ENCODE data around the gene ADGRB3. TPM values are rescaled to one million over a fixed set of nuclear protein-coding genes. Genes with fewer than 3 reads are reported as not detected.

ADGRB3 gene
- total RNA-seq, 1 experiment from 2014 or later: 3.6 TPM

DNA sequence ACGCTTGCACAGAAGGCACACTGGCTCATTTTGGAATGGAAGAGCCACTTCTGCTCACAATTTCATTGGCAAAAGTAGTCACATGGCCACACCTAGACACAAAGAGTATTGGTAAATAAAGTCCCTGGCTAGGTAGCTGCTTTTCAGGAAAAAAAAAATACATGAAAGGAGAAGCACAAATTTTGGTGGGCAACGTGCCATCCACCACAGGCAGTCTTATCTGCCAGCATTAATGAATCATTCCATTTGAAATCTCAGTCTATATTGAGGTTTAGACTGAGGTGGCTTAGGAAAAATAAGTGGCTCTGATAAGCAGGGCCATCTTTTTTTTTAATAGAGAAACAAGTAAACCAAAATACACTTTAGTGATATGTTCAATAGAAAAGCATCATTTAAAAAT is 44.3 kb downstream of the ADGRB3 start:
- in situ Hi-C loops (cut with HindIII; ENCODE audit: low pct_unique_long_range_greater_than_20kb, low sequenced_read_pairs): no loop called here
- DNase-seq (ENCODE audit: low read depth, low spot score): no peak

- in situ Hi-C loops (cut with HindIII; ENCODE audit: low pct_unique_long_range_greater_than_20kb, low sequenced_read_pairs): no loop called here
- no peak for DNase-seq (ENCODE audit: low read depth, low spot score)
Measured at GRCh38 chr6:68680264-68680663, 45.2 kb downstream of the ADGRB3 start.

- in situ Hi-C loops (cut with HindIII; ENCODE audit: low pct_unique_long_range_greater_than_20kb, low sequenced_read_pairs): no loop called here
- no peak for DNase-seq (ENCODE audit: low read depth, low spot score)
Measured at GRCh38 chr6:68689910-68690309, 54.8 kb downstream of the ADGRB3 start.

DNA sequence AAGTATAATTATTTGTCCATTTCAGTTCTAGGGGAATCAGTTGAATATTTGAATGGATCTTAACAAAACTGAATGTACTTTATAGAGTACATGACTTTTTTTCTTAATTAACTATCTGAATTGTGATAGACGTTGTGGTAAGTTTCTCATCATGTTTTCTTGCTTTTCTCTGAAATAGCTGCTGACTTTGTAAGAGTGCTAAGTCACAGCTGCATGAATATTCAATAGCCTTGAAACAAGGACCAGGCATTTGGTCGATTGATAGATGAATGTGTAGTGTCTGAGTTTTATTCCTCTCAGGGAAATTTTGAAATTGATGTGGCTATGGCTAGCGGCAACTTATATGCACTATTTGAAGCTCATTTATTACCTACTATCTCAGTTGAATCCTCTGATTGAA is 56.0 kb downstream of the ADGRB3 start:
- no peak for DNase-seq (ENCODE audit: low read depth, low spot score)
- in situ Hi-C loops (cut with HindIII; ENCODE audit: low pct_unique_long_range_greater_than_20kb, low sequenced_read_pairs): no loop called here

DNA sequence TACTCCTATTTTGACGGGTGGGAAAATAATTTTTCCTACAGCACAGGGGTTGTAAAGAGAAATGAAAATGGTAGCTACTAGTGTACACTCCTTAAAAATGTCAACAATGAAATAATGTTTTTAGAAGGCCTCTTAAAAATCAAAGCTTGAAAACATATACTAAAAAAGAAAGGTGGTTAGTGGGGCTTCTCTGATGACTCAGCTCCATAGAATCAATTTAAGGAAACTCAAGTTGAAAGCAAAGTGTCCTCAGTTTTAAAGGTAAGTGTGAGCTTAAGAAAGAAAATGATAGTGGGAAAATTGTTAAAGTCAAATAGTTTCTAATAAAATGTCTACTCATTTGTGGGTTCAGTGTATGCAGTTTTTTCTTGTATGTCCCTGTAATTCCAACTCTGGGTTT is 58.2 kb downstream of the ADGRB3 start:
- DNase-seq (ENCODE audit: low read depth, low spot score): no peak
- in situ Hi-C loops (cut with HindIII; ENCODE audit: low pct_unique_long_range_greater_than_20kb, low sequenced_read_pairs): no loop called here

- DNase-seq (ENCODE audit: low read depth, low spot score): no peak
- in situ Hi-C loops (cut with HindIII; ENCODE audit: low pct_unique_long_range_greater_than_20kb, low sequenced_read_pairs): no loop called here
Measured at GRCh38 chr6:68695403-68695802, 60.3 kb downstream of the ADGRB3 start.

GRCh38 chr6:68695838-68696237 is 60.8 kb downstream of the ADGRB3 start:
- in situ Hi-C loops (cut with HindIII; ENCODE audit: low pct_unique_long_range_greater_than_20kb, low sequenced_read_pairs): no loop called here

GRCh38 chr6:68697394-68697793 is 62.3 kb downstream of the ADGRB3 start:
- in situ Hi-C loops (cut with HindIII; ENCODE audit: low pct_unique_long_range_greater_than_20kb, low sequenced_read_pairs): no loop called here
- DNase-seq (ENCODE audit: low read depth, low spot score): no peak

More at GRCh38 chr6:68695838-68696237, 60.8 kb downstream of the ADGRB3 start:
- no peak for DNase-seq (ENCODE audit: low read depth, low spot score)

- DNase-seq (ENCODE audit: low read depth, low spot score): no peak
- in situ Hi-C loops (cut with HindIII; ENCODE audit: low pct_unique_long_range_greater_than_20kb, low sequenced_read_pairs): no loop called here
Measured at GRCh38 chr6:68701159-68701558, 66.1 kb downstream of the ADGRB3 start.

- DNase-seq (ENCODE audit: low read depth, low spot score): no peak
- in situ Hi-C loops (cut with HindIII; ENCODE audit: low pct_unique_long_range_greater_than_20kb, low sequenced_read_pairs): no loop called here
Measured at GRCh38 chr6:68704485-68704884, 69.4 kb downstream of the ADGRB3 start.

- in situ Hi-C loops (cut with HindIII; ENCODE audit: low pct_unique_long_range_greater_than_20kb, low sequenced_read_pairs): no loop called here
Measured at GRCh38 chr6:68709091-68709490, 74.0 kb downstream of the ADGRB3 start.

GRCh38 chr6:68709882-68710281 is 74.8 kb downstream of the ADGRB3 start:
- in situ Hi-C loops (cut with HindIII; ENCODE audit: low pct_unique_long_range_greater_than_20kb, low sequenced_read_pairs): no loop called here
- DNase-seq (ENCODE audit: low read depth, low spot score): no peak

More at GRCh38 chr6:68709091-68709490, 74.0 kb downstream of the ADGRB3 start:
- no peak for DNase-seq (ENCODE audit: low read depth, low spot score)

DNA sequence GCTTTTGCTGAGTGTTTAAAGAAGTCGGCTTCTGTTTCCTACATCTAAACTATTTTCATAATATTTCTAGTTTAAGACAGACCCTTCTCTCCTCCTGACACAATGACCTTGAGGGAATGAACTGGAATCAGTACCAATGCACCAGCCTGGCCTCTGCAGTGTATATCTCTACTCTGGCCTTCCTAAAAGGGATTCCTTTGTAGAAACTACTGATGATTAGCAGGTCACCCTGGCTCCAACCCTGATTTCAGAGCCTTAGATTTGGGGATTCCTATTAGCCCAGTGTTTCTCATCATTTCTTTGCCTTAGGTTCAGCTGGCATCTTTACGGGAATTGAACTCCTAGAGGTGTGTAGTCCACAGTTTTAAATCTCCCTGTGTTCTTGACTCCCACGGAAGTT is 75.4 kb downstream of the ADGRB3 start:
- no peak for DNase-seq (ENCODE audit: low read depth, low spot score)
- in situ Hi-C loops (cut with HindIII; ENCODE audit: low pct_unique_long_range_greater_than_20kb, low sequenced_read_pairs): no loop called here

- in situ Hi-C loops (cut with HindIII; ENCODE audit: low pct_unique_long_range_greater_than_20kb, low sequenced_read_pairs): no loop called here
- DNase-seq (ENCODE audit: low read depth, low spot score): no peak
Measured at GRCh38 chr6:68710916-68711315, 75.8 kb downstream of the ADGRB3 start.

GRCh38 chr6:68711386-68712000 is 76.4 kb downstream of the ADGRB3 start:
- in situ Hi-C loops (cut with HindIII; ENCODE audit: low pct_unique_long_range_greater_than_20kb, low sequenced_read_pairs): no loop called here
- no peak for DNase-seq (ENCODE audit: low read depth, low spot score)

GRCh38 chr6:68716620-68717019 is 81.5 kb downstream of the ADGRB3 start:
- DNase-seq (ENCODE audit: low read depth, low spot score): no peak
- in situ Hi-C loops (cut with HindIII; ENCODE audit: low pct_unique_long_range_greater_than_20kb, low sequenced_read_pairs): no loop called here

- no peak for DNase-seq (ENCODE audit: low read depth, low spot score)
- in situ Hi-C loops (cut with HindIII; ENCODE audit: low pct_unique_long_range_greater_than_20kb, low sequenced_read_pairs): no loop called here
Measured at GRCh38 chr6:68718385-68719073, 83.4 kb downstream of the ADGRB3 start.

DNA sequence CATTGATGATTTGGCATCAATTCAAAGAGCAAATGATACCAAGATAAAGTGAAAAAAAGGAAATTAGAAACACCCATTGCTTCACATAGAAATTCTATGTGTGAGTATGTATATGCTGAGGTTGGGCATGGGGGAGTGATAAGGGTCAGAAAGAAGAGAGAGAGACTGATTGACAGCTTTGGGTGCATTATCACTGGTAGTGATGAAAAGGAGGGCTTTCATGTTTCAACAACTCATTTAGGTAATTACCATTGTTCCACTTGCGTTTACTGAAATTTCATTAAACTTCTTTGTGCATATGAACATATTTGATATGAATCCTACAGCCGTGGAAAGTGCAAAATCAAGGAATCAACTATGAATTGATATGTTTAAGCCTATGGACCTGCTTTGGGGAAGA is 84.7 kb downstream of the ADGRB3 start:
- DNase-seq (ENCODE audit: low read depth, low spot score): no peak
- in situ Hi-C loops (cut with HindIII; ENCODE audit: low pct_unique_long_range_greater_than_20kb, low sequenced_read_pairs): no loop called here

GRCh38 chr6:68722891-68723527 is 87.9 kb downstream of the ADGRB3 start:
- in situ Hi-C loops (cut with HindIII; ENCODE audit: low pct_unique_long_range_greater_than_20kb, low sequenced_read_pairs): no loop called here
- no peak for DNase-seq (ENCODE audit: low read depth, low spot score)

All from SK-MEL-5 (cell line).